Right cardiac atrium (tissue), 5 donors: ENCODE measurements around the gene FCER1G. TPM values are rescaled to one million over a fixed set of nuclear protein-coding genes. Genes with fewer than 3 reads are reported as not detected.
"Not testable (repeated sequence)": the region's sequence is repeated elsewhere in the genome, so short reads cannot be mapped to it uniquely, and the experiment has no call there.

Experiments used
- ATAC-seq, 2 donors: fragments of 200-7000 bp; cut with Tn5 transposase; one replicate each; pipeline versions ENCODE4 v1.8.0 to v1.9.1; 2020; ENCODE audit warnings: moderate library complexity in 2 of 2, mild to moderate bottlenecking in 1 of 2
- DNase-seq, 3 donors: peaks; one replicate each; pipeline ENCODE4 v3.0.0-alpha.2; 2020
- H3K27ac ChIP-seq: one replicate; pipeline ENCODE4 v1.5.1; 2013; ENCODE audit warnings: mild to moderate bottlenecking, low read length, control low read depth, moderate library complexity
- H3K27me3 ChIP-seq: one replicate; pipeline ENCODE4 v1.6.1; 2013; ENCODE audit not compliant: control insufficient read depth, insufficient read depth
- H3K4me1 ChIP-seq: one replicate; pipeline ENCODE4 v1.6.1; 2013; ENCODE audit warnings: low read length; ENCODE audit not compliant: control insufficient read depth, insufficient read depth
- H3K4me3 ChIP-seq: one replicate; pipeline ENCODE4 v1.5.1; 2013; ENCODE audit warnings: low read length, control low read depth
- H3K9me3 ChIP-seq: one replicate; pipeline ENCODE4 v1.6.1; 2013; ENCODE audit warnings: low read length; ENCODE audit not compliant: control insufficient read depth
- WGBS: extraction: QIAGEN DNeasy Blood & Tissue Kit; methylation state at CpG from one replicate; pipeline ENCODE4 v1.1.7; 2013; 5-methylcytosine and 5-hydroxymethylcytosine counted together
- intact Hi-C, 4 donors: fragments of 100-400 bp; cut with DNase I; formaldehyde crosslinking; loops; one replicate each; pipeline versions ENCODE4 v1.11.0 to v1.14.0; 2022 to 2023
- polyA plus RNA-seq: library from polyadenylated mRNA; stranded (reverse); fragments of 200-250 nt; gene quantifications from one replicate; pipeline ENCODE4 v1.2.3, GENCODE V29; 2013
- total RNA-seq, 4 donors: library from RNA; stranded (reverse); fragmentation: NEBNext Ultra II Directional; extraction: Animal tissue kit (Norgen Biotek cat#: 25700); gene quantifications; one replicate each; pipeline ENCODE4 v1.2.1, GENCODE V29; 2021
- donor health status: healthy with polysubstance abuse.
- donor health status: DM: no; HTN: yes; CAD: no.
- donor health status: DM: no; HTN: no; CAD: no.
- donor health status: DM: no; HTN: yes; CAD: no; lungs with severe emphysema.
- donor health status: DM: yes; HTN: yes; CAD: no.

FCER1G gene
- total and polyA plus RNA-seq, 5 donors: 23.3 to 44.3 (median 33.4) TPM

- Histone ChIP-seq H3K4me3 (no peak overlapping the region), H3K27me3 (no peaks in the 10 kb centered on the region)
- intact Hi-C loops: no loop called here
Observed at GRCh38 chr1:161235957-161236775, 21.1 kb downstream of the FCER1G start.

GRCh38 chr1:161238039-161238473, 23.0 kb downstream of the FCER1G start, which contains the start of gene NR1I3:
NR1I3 (minus strand) TSS chr1:161238203; CDS start chr1:161236565, 1,638 bp downstream.
- intact Hi-C loops: no loop called here
- H3K4me3 ChIP-seq: no peak within 1 kb of the TSS
- H3K4me1 ChIP-seq: no peaks in the 10 kb centered on the region
- WGBS: 59% methylated on average over 4 of the region's 4 CpGs
- no peak for DNase-seq
- ATAC-seq: no peak
- H3K9me3 ChIP-seq: no peaks in the 10 kb centered on the region
- H3K27me3 ChIP-seq: no peaks in the 10 kb centered on the region
- H3K27ac ChIP-seq: no peak within 1 kb of the TSS

More at GRCh38 chr1:161235957-161236775, 21.1 kb downstream of the FCER1G start:
- 80% methylated on average over 5 of the region's 5 CpGs for WGBS
- no peak for ATAC-seq
- no peak overlapping the region for H3K27ac ChIP-seq
- no peak for DNase-seq
- no peaks in the 10 kb centered on the region for H3K4me1 ChIP-seq
- H3K9me3 ChIP-seq: no peaks in the 10 kb centered on the region

GRCh38 chr1:161241682-161242081, 26.6 kb downstream of the FCER1G start:
- no peak for DNase-seq
- ATAC-seq: no peak
- Histone ChIP-seq H3K9me3 (no peaks in the 10 kb centered on the region), H3K4me1 (no peaks in the 10 kb centered on the region), H3K27ac (no peak overlapping the region), H3K4me3 (no peak overlapping the region), H3K27me3 (no peaks in the 10 kb centered on the region)
- WGBS: 57% methylated on average over 3 of the region's 3 CpGs
- intact Hi-C loops: no loop called here

- ATAC-seq (no peak), DNase-seq (no peak)
- no peak overlapping the region for H3K4me3 ChIP-seq
- no peak overlapping the region for H3K27ac ChIP-seq
- 71% methylated on average over 2 of the region's 2 CpGs for WGBS
- H3K27me3 ChIP-seq: no peaks in the 10 kb centered on the region
- H3K9me3 ChIP-seq: no peaks in the 10 kb centered on the region
- intact Hi-C loops: no loop called here
- no peaks in the 10 kb centered on the region for H3K4me1 ChIP-seq
Observed at GRCh38 chr1:161242313-161242712, 27.2 kb downstream of the FCER1G start.

- WGBS: 90% methylated on average over 4 of the region's 4 CpGs
- intact Hi-C loops: no loop called here
- H3K27ac ChIP-seq: no peak overlapping the region
- ATAC-seq: no peak
- no peak for DNase-seq
- no peak overlapping the region for H3K4me3 ChIP-seq
- no peaks in the 10 kb centered on the region for H3K27me3 ChIP-seq
- H3K9me3 ChIP-seq: no peaks in the 10 kb centered on the region
- H3K4me1 ChIP-seq: no peaks in the 10 kb centered on the region
Observed at GRCh38 chr1:161244888-161245287, 29.8 kb downstream of the FCER1G start.

- DNase-seq, ATAC-seq, intact Hi-C loops, H3K4me1 ChIP-seq, H3K9me3 ChIP-seq, H3K27me3 ChIP-seq, H3K4me3 ChIP-seq, H3K27ac ChIP-seq: not testable (repeated sequence)
- 78% methylated on average over 5 of the region's 5 CpGs for WGBS
Observed at GRCh38 chr1:161250100-161250499, 35.0 kb downstream of the FCER1G start.

GRCh38 chr1:161250829-161251228, 35.7 kb downstream of the FCER1G start:
- ATAC-seq: no peak
- no peak overlapping the region for H3K27ac ChIP-seq
- H3K27me3 ChIP-seq: no peaks in the 10 kb centered on the region
- 83% methylated on average over 7 of the region's 7 CpGs for WGBS
- no peak overlapping the region for H3K4me3 ChIP-seq
- no peaks in the 10 kb centered on the region for H3K4me1 ChIP-seq
- intact Hi-C loops: no loop called here
- DNase-seq: no peak
- no peaks in the 10 kb centered on the region for H3K9me3 ChIP-seq

- H3K27me3 ChIP-seq: no peaks in the 10 kb centered on the region
- no peaks in the 10 kb centered on the region for H3K9me3 ChIP-seq
- WGBS: 95% methylated on average over 8 of the region's 8 CpGs
- intact Hi-C loops: no loop called here
- ATAC-seq: no peak
- no peak overlapping the region for H3K27ac ChIP-seq
- no peak overlapping the region for H3K4me3 ChIP-seq
- DNase-seq: no peak
- no peaks in the 10 kb centered on the region for H3K4me1 ChIP-seq
Observed at GRCh38 chr1:161251579-161251978, 36.5 kb downstream of the FCER1G start.

- intact Hi-C loops, H3K4me3 ChIP-seq, ATAC-seq, H3K27ac ChIP-seq, H3K4me1 ChIP-seq, H3K27me3 ChIP-seq, DNase-seq, H3K9me3 ChIP-seq: not testable (repeated sequence)
- WGBS: 77% methylated on average over 5 of the region's 5 CpGs
Observed at GRCh38 chr1:161255302-161255701, 40.2 kb downstream of the FCER1G start.

GRCh38 chr1:161255955-161256520, 40.9 kb downstream of the FCER1G start:
- ATAC-seq, H3K4me3 ChIP-seq, H3K9me3 ChIP-seq, intact Hi-C loops, DNase-seq, H3K4me1 ChIP-seq, H3K27me3 ChIP-seq, H3K27ac ChIP-seq: not testable (repeated sequence)
- WGBS: 84% methylated on average over 4 of the region's 4 CpGs

GRCh38 chr1:161257109-161257508, 42.0 kb downstream of the FCER1G start:
- H3K4me1 ChIP-seq, H3K4me3 ChIP-seq, ATAC-seq, H3K27ac ChIP-seq, H3K9me3 ChIP-seq, H3K27me3 ChIP-seq, DNase-seq, intact Hi-C loops: not testable (repeated sequence)
- 93% methylated on average over 5 of the region's 5 CpGs for WGBS
